K562 (cell line): ENCODE data around the gene RAB5A. TPM values are rescaled to one million over a fixed set of nuclear protein-coding genes. Genes with fewer than 3 reads are reported as not detected.

Experiments
- BACH1 ChIP-seq: fragments of 200-800 bp; sonication (Bioruptor generic); IDR thresholded peaks from 2 replicates; pipeline ENCODE4 v1.6.1; 2016; ENCODE audit warnings: missing genetic modification characterization, missing compliant biosample characterization
- CCNT2 ChIP-seq: IDR thresholded peaks from 2 replicates; pipeline ENCODE4 v1.6.1; 2011; ENCODE audit warnings: borderline replicate concordance, low read depth, mild to moderate bottlenecking, moderate library complexity, mixed read lengths, low read length; ENCODE audit not compliant: insufficient read length; ENCODE audit errors: extremely low read depth
- GABPB2 ChIP-seq: fragments of 250-450 bp; sonication (Bioruptor Pico); conservative IDR thresholded peaks from 2 replicates; pipeline ENCODE4 v1.5.1; 2021; ENCODE audit warnings: mild to moderate bottlenecking
- NONO ChIP-seq, 2 experiments: fragments of 200-400 bp in 1 of 2; fragments of 450-650 bp in 1 of 2; formaldehyde crosslinking in 1 of 2; IDR thresholded peaks; 2 replicates each; pipeline ENCODE4 v1.6.1; 2017; ENCODE audit warnings: low read depth in 2 of 2, mild to moderate bottlenecking in 2 of 2, moderate library complexity in 2 of 2, low read length in 1 of 2
- RBM22 ChIP-seq: fragments of 200-400 bp; formaldehyde crosslinking; IDR thresholded peaks from 2 replicates; pipeline ENCODE4 v1.6.1; 2018; ENCODE audit warnings: low read length, low read depth; ENCODE audit not compliant: poor library complexity, severe bottlenecking
- SAFB2 ChIP-seq: fragments of 200-400 bp; formaldehyde crosslinking; IDR thresholded peaks from 2 replicates; pipeline ENCODE4 v1.6.1; 2018; ENCODE audit warnings: borderline replicate concordance, low read length, low read depth, moderate library complexity; ENCODE audit not compliant: severe bottlenecking
- TBL1XR1 ChIP-seq, 2 experiments: IDR thresholded peaks; 2 replicates each; pipeline ENCODE4 v1.6.1; 2012; ENCODE audit warnings: improper control_type of control experiment in 2 of 2, low read length in 2 of 2, mild to moderate bottlenecking in 1 of 2
- ZFPM2 ChIP-seq: fragments of 250-450 bp; sonication (Bioruptor Pico); IDR thresholded peaks from 2 replicates; pipeline ENCODE4 v1.5.1; 2022; ENCODE audit warnings: mild to moderate bottlenecking
- ZNF354B ChIP-seq: fragments of 250-450 bp; sonication (Bioruptor Pico); IDR thresholded peaks from 2 replicates; pipeline ENCODE4 v1.4.0; 2020
- ZNF699 ChIP-seq: fragments of 250-450 bp; sonication (Bioruptor Pico); IDR thresholded peaks from 2 replicates; pipeline ENCODE4 v1.8.0; 2021; ENCODE audit warnings: mild to moderate bottlenecking, moderate library complexity; ENCODE audit not compliant: insufficient replicate concordance
- polyA plus RNA-seq, 8 experiments: library from polyadenylated mRNA; depleted of rRNA in 4 of 8; stranded (reverse) in 5 of 8; unstranded in 3 of 8; fragments of >200 nt; fragmentation: Nextera tagmentation in 2 of 8; fragmentation: Illumina TruSeq in 1 of 8; extraction: Ambion mirVana in 2 of 8; extraction: Trizol in 1 of 8; gene quantifications; 2 replicates each; pipeline versions ENCODE4 v1.2.1 to v1.2.3, GENCODE V29; 2011 to 2014; ENCODE audit warnings: inconsistent platforms in 1 of 8, missing spikeins in 1 of 8
- total RNA-seq, 7 experiments: library from RNA; depleted of rRNA in 6 of 7; stranded (reverse); fragments of >200 nt in 6 of 7; fragmentation: Illumina TruSeq in 2 of 7; extraction: Trizol in 2 of 7; gene quantifications; 2 replicates each; pipeline versions ENCODE4 v1.2.1 to v1.2.3, GENCODE V29; 2011 to 2021; ENCODE audit warnings: low replicate concordance in 1 of 7
- TF ChIP-seq, protein P1 (sequence below): fragments of 450-650 bp; IDR thresholded peaks from 2 replicates; pipeline ENCODE4 v1.6.1; 2016; ENCODE audit warnings: mild to moderate bottlenecking
- TF ChIP-seq, protein P2 (sequence below): fragments of 250-450 bp; sonication (Bioruptor Pico); IDR thresholded peaks from 2 replicates; pipeline ENCODE4 v1.9.0; 2021; ENCODE audit warnings: mild to moderate bottlenecking, inconsistent platforms
- TF ChIP-seq, protein P3 (sequence below): fragments of 250-450 bp; sonication (Bioruptor Pico); IDR thresholded peaks from 2 replicates; pipeline ENCODE4 v1.4.0; 2020; ENCODE audit warnings: mild to moderate bottlenecking

RAB5A gene
- total and polyA plus RNA-seq, 9 of the 15 experiments (the other 6 are each of a cell fraction or from before 2014, with no cell fraction given): 28.3 to 64.2 (median 49.0) TPM

DNA sequence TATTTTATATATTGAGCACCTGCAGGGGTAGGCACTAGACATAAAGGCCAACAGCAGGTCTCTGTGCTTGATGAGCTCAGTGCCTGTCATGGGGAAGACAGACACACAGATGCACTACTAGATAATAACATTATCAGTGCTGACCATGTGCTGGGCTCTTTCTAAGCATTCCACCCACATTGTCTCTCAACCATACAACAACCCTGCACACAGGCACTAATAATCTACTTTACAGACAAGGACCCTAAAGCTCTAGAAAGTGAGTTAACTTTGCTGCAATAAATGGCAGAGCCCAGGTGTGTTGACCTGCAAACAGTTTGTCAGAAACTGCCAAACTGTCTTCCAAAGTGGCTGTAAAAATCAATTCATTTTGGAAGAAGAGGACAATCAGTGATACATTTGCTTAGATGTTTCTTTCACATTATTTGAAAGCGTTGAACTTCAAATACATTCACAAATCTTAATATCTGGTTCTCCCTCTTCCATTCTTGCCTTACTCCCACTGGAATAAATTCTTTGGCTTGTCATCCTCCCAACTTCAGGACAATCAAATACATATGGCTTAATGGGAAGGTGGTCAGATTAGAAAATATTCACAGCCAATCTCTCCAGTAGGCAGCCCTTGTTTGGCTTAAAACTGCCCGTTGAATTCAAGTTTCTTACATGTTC, 76.2 kb downstream of the RAB5A start (continued):
- TF ChIP-seq, protein P1, sequence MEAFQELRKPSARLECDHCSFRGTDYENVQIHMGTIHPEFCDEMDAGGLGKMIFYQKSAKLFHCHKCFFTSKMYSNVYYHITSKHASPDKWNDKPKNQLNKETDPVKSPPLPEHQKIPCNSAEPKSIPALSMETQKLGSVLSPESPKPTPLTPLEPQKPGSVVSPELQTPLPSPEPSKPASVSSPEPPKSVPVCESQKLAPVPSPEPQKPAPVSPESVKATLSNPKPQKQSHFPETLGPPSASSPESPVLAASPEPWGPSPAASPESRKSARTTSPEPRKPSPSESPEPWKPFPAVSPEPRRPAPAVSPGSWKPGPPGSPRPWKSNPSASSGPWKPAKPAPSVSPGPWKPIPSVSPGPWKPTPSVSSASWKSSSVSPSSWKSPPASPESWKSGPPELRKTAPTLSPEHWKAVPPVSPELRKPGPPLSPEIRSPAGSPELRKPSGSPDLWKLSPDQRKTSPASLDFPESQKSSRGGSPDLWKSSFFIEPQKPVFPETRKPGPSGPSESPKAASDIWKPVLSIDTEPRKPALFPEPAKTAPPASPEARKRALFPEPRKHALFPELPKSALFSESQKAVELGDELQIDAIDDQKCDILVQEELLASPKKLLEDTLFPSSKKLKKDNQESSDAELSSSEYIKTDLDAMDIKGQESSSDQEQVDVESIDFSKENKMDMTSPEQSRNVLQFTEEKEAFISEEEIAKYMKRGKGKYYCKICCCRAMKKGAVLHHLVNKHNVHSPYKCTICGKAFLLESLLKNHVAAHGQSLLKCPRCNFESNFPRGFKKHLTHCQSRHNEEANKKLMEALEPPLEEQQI: peak; percentile 98
- TF ChIP-seq, protein P2, sequence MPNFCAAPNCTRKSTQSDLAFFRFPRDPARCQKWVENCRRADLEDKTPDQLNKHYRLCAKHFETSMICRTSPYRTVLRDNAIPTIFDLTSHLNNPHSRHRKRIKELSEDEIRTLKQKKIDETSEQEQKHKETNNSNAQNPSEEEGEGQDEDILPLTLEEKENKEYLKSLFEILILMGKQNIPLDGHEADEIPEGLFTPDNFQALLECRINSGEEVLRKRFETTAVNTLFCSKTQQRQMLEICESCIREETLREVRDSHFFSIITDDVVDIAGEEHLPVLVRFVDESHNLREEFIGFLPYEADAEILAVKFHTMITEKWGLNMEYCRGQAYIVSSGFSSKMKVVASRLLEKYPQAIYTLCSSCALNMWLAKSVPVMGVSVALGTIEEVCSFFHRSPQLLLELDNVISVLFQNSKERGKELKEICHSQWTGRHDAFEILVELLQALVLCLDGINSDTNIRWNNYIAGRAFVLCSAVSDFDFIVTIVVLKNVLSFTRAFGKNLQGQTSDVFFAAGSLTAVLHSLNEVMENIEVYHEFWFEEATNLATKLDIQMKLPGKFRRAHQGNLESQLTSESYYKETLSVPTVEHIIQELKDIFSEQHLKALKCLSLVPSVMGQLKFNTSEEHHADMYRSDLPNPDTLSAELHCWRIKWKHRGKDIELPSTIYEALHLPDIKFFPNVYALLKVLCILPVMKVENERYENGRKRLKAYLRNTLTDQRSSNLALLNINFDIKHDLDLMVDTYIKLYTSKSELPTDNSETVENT (CRISPR knock-in tag): no peak
- TF ChIP-seq, protein P3, sequence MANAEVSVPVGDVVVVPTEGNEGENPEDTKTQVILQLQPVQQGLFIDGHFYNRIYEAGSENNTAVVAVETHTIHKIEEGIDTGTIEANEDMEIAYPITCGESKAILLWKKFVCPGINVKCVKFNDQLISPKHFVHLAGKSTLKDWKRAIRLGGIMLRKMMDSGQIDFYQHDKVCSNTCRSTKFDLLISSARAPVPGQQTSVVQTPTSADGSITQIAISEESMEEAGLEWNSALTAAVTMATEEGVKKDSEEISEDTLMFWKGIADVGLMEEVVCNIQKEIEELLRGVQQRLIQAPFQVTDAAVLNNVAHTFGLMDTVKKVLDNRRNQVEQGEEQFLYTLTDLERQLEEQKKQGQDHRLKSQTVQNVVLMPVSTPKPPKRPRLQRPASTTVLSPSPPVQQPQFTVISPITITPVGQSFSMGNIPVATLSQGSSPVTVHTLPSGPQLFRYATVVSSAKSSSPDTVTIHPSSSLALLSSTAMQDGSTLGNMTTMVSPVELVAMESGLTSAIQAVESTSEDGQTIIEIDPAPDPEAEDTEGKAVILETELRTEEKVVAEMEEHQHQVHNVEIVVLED (CRISPR knock-in tag): no peak
- TF ChIP-seq GABPB2 (CRISPR knock-in tag): no peak
- peak in 1 of 2 experiments; percentile 94; a peak in 2 of 4 replicates for TF ChIP-seq NONO (IDR thresholded peaks at IDR 0.05; ENCODE audit: low read depth in 2 of 2, low read length in 1 of 2)
- peak; percentile 100 for TF ChIP-seq CCNT2
- TF ChIP-seq ZFPM2 (CRISPR knock-in tag): no peak
- TF ChIP-seq ZNF354B (CRISPR knock-in tag): no peak
- TF ChIP-seq BACH1 (tag): peak; percentile 66; the same call in 1 of the 2 replicates
- no peak for TF ChIP-seq ZNF699 (CRISPR knock-in tag)
- no peak for TF ChIP-seq RBM22
- TF ChIP-seq SAFB2: no peak
- peak; percentile 90 to 99 for TF ChIP-seq TBL1XR1 (IDR thresholded peaks at IDR 0.05; ENCODE audit: low read length in 2 of 2)
